ENCODE measurements around the gene RESF1. TPM values are rescaled to one million over a fixed set of nuclear protein-coding genes. Genes with fewer than 3 reads are reported as not detected.
A peak's percentile ranks its signal among the peaks of the same experiment; 100 is the strongest.

The RESF1 gene
- total and polyA plus RNA-seq, 2 of the 13 experiments (the other 11 are each of a cell fraction or from before 2014, with no cell fraction given), result 7.9 to 16.8 TPM

- TF ChIP-seq HNRNPL (IDR thresholded peaks at IDR 0.05; ENCODE audit: low read depth, low read length) (0 out of 2 replicates have a peak, but pooled peaks have one; percentile 52), ZNF672 (CRISPR knock-in tag; IDR thresholded peaks at IDR 0.05) (no peak), CCAR2 (optimal IDR thresholded peaks at IDR 0.05; ENCODE audit: low read depth, low read length) (no peak), ZNF280D (CRISPR knock-in tag; IDR thresholded peaks at IDR 0.05) (peak; percentile 31; the same call in 1 of the 2 replicates), RCOR2 (CRISPR knock-in tag; IDR thresholded peaks at IDR 0.05) (no peak), ZNF850 (CRISPR knock-in tag; conservative IDR thresholded peaks at IDR 0.05) (no peak), NFATC3 (CRISPR knock-in tag; IDR thresholded peaks at IDR 0.05) (no peak), DNMT3B (CRISPR knock-in tag; conservative IDR thresholded peaks at IDR 0.05) (no peak), DPF2 (CRISPR knock-in tag; IDR thresholded peaks at IDR 0.05; ENCODE audit: borderline replicate concordance, low read depth) (no peak), ZNF468 (CRISPR knock-in tag; IDR thresholded peaks at IDR 0.05) (no peak), HMGXB4 (CRISPR knock-in tag; IDR thresholded peaks at IDR 0.05; ENCODE audit: borderline replicate concordance in 1 of 2, low read depth in 1 of 2) (peak; percentile 52 to 62; a peak in 2 of 4 replicates), ZNF619 (CRISPR knock-in tag; IDR thresholded peaks at IDR 0.05) (no peak), FIP1L1 (IDR thresholded peaks at IDR 0.05; ENCODE audit: borderline replicate concordance, insufficient read depth, low read depth, low read length) (no peak), ZNF546 (CRISPR knock-in tag; conservative IDR thresholded peaks at IDR 0.05) (no peak), NFIC (IDR thresholded peaks at IDR 0.05; ENCODE audit: low read length) (no peak), KLF11 (CRISPR knock-in tag; IDR thresholded peaks at IDR 0.05) (no peak), IRF1 (CRISPR knock-in tag; IDR thresholded peaks at IDR 0.05; ENCODE audit: low read depth) (no peak), ZNF839 (CRISPR knock-in tag; IDR thresholded peaks at IDR 0.05; ENCODE audit: borderline replicate concordance) (no peak), IKZF5 (CRISPR knock-in tag; IDR thresholded peaks at IDR 0.05) (peak; percentile 81), ZNF503 (CRISPR knock-in tag; IDR thresholded peaks at IDR 0.05) (no peak; the same call in 1 of the 2 replicates), ZNF180 (CRISPR knock-in tag; IDR thresholded peaks at IDR 0.05; ENCODE audit: borderline replicate concordance, low read depth) (no peak), ZNF766 (CRISPR knock-in tag; IDR thresholded peaks at IDR 0.05; ENCODE audit: borderline replicate concordance) (no peak)
Observed at GRCh38 chr12:31959161-31959700, at the start of gene RESF1 (continued).
